CD4-positive, alpha-beta T cell treated with Interleukin-4 for 4 hours (primary cell): ENCODE data around the gene SELENOV.

ENCODE experiments used
- DNase-seq: peaks from one replicate; pipeline ENCODE4 v3.0.0-alpha.2; 2020

Gene SELENOV

GRCh38 chr19:39568604-39569003 is 53.7 kb downstream of the SELENOV start:
- DNase-seq, result no peak
